ENCODE results near the gene ITGA3.
A peak's percentile ranks its signal among the peaks of the same experiment; 100 is the strongest.

ITGA3 gene

DNA sequence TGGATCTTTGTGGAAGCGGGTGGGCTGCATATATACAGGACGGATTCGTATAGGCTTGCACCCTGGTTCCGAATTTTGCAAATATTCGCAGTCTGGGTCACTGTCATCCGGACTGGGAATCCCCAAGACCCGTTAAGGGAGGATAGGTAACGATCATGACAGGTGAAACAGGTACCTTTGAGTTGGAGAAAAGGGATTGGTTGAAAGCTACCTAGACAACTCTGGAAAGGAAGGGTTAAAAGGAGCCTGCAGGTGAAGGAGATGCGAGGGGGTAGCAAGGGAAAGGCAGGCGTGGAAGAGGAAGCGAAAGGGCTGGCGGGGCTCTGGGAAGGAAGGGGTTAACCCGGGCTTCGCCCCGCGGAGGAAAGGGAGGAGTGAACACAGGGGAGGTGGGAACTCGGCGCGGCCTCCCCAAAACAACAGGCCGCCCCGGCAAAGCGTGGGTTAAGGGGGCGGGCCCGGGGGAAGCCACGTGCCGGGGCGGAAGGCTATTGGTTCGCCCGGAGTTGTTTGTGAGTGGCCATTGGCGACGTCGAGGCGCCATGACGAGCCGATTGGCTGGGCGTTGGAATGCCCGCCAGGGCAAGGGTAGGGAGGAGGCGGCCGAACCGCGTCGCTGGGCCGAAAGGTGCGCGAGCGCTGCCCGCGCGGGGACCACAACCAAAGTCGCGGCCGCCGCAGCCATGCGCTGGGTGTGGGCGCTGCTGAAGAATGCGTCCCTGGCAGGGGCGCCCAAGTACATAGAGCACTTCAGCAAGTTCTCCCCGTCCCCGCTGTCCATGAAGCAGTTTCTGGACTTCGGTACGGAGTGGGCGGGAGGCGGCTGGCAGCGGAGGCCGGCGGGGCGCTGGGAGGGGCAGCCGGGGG, 39.1 kb downstream of the ITGA3 start, which contains the start of gene PDK2:
Gene PDK2, plus strand, starts transcription at position 599 of the 867 bp plus-strand sequence. Its CDS starts 85 bp downstream, at position 684.
- DNase-seq (ENCODE audit: low spot score) = peak; percentile 86

DNA sequence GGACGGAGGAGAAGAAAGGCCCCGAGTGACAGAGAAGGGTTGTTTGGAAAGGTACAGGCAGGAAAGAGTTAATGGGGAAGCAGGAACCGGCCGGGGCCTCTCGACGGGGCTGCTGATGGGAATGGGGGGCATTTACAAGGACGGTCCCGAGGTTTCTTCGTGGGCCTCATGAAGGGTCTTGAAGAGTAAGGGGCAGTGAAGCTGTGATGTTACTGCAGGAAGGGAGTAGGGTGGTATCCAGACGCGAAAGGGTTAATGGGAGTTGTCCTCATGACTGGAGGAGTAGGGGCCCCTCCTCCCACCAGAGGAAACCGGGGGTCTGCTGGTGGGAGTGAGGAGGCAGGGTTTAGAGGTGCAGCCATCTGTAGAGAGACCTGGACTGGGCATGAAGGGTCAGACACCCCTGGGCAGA, 39.7 kb downstream of the ITGA3 start:
- no peak for DNase-seq (ENCODE audit: low spot score)

DNA sequence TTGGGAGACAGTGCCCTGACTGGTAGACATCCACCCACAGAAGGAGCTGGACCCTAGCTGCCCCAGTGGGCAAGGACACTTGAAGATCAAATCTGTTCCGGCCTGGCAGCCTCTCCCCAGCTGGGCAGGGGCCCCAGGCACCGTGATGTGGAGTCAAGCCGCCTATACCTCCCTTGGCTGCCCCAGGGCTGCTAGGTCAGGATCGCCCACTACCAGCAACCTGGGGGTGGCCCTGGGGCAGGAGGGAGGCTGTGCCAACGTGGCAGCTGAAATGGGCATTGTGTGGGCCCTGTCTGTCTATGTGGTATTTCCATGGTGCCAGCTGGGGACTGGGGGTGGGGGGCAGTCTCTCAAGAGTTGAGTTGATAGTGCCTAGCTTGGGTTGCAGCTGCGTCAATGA, 40.2 kb downstream of the ITGA3 start:
- no peak for DNase-seq (ENCODE audit: low spot score)

DNA sequence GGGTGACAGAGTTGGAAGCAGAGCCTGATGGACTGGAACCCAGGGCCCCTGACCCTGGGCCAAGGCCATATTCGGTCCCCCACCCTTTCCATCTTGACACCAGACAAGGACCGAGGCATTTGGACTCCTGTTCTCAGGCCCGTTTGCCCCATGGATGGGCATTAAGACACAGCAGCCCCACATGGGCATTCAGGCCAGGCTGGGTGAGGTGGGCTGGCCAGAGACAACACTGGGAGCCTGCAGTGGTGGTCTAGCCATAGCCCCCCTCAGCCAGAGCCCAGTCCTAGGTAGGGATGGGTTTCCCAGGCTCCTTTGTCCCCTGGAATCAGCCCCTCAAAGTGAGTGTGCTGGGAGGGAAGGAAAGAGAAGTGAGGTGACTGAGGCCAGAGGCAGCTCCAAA, 40.8 kb downstream of the ITGA3 start:
- DNase-seq (ENCODE audit: low spot score) = no peak

DNA sequence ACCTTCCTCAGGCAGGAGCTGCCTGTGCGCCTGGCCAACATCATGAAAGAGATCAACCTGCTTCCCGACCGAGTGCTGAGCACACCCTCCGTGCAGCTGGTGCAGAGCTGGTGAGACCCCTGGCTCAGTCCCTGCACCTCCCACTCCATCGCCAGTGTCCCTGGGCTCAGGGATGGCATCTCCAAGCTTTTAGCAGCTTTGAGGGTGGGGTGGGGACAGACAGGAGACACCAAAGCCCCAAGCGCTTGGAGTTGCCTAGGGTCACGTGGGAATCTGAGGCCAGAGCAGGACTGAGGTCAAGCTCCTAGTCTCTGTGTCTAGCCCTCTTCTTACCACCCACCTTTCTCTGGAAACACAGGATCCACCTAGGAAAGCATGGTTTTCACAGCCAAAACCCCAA, 41.5 kb downstream of the ITGA3 start:
- no peak for DNase-seq (ENCODE audit: low spot score)

DNA sequence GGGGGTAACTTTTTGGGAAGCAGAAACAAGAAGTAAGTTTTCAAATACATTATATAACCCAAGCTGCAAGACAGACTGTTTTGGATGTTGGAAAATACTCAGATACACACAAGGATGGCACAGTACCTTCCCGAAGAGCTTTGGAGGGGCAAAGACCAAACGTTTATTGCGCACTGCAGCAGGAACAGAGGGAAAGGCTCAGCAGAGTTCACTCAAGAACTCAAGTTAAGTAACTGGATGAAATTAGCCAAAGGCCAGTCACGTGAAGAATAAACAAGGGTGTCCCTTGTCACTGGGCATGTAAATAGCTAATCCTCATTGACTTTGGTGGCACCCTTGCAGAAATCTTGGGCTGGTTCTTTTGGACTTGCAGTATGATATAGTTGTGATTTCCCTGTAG, 42.0 kb downstream of the ITGA3 start:
- no peak for DNase-seq (ENCODE audit: low spot score)

DNA sequence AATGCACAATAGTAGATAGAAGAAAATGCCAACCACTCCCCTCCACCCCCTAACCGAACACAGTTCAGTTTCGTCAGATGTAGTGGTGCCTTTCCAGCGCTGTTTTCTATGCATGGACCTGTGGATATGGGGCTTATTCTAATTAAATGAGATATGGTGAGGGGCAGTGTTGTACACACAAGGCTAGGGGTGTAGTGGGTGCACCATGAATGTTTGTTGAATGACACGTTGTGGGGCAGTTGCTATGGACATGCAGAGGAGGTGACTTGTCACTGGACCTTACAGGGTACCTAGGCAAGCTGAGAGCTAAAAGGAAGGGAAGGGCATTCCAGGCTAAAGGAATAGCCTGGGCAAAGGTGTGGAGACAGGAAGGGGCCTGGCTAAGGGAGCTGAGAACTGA, 42.7 kb downstream of the ITGA3 start:
- DNase-seq (ENCODE audit: low spot score) = no peak

DNA sequence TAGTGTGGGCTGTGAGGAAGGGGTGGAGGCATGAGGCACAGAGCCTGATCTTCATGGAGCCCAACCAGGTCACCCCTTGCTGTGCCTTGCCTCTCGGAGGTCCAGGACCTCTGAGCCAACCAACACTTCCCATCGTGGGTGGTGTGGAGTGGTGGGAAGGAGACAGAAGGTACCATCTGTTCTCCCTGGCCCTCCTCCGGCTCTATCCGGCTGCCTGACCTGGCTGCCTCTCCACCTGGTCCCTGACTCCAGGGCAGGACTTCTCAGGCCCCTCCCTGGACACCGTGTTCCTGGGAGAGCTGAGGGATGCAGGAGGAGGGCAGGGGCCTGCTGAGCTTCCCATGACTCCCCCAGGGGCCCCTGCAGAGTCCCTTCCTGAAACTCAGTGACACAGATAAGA, 43.1 kb downstream of the ITGA3 start:
- no peak for DNase-seq (ENCODE audit: low spot score)

DNA sequence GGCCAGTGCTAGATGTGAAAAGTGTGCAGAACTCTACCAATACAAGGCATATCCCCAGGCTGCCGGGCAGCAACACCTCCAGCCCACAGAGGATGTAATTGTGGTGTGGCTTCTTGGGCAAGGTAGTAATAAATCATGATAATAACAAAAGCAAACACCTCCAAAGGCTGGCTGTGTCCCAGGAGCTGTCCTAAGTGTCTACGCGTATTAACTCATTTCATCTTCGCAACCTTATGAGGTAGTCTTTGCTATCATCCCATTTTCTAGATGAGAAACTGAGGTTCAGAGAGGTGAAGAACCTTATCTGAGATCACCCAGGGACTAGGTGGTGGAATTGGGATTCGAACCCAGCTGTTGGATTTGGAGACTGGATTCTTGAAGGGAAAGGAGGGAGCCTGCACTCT, 44.6 kb downstream of the ITGA3 start:
- DNase-seq (ENCODE audit: low spot score) = no peak

DNA sequence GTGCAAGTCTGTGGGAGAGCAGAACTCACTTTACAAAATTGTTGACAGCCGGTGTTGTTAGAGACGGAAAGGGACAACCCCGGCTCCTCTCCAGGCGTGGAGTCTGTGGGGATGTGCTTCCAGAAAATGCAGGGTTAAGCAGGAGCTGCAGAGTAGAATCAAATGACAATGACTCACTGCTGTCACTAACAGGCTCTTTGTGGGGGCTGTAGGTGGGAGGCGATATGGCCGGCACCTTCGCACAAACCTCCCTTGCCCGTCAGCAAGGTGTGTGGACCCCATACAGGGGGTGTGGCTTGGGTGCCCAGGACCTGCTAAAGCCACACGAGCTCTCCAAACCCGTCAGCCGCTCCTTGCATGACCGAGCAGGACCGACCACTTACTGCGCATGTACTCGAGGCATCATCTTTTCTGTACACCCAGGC, 45.0 kb downstream of the ITGA3 start:
- DNase-seq (ENCODE audit: low spot score) = no peak

DNA sequence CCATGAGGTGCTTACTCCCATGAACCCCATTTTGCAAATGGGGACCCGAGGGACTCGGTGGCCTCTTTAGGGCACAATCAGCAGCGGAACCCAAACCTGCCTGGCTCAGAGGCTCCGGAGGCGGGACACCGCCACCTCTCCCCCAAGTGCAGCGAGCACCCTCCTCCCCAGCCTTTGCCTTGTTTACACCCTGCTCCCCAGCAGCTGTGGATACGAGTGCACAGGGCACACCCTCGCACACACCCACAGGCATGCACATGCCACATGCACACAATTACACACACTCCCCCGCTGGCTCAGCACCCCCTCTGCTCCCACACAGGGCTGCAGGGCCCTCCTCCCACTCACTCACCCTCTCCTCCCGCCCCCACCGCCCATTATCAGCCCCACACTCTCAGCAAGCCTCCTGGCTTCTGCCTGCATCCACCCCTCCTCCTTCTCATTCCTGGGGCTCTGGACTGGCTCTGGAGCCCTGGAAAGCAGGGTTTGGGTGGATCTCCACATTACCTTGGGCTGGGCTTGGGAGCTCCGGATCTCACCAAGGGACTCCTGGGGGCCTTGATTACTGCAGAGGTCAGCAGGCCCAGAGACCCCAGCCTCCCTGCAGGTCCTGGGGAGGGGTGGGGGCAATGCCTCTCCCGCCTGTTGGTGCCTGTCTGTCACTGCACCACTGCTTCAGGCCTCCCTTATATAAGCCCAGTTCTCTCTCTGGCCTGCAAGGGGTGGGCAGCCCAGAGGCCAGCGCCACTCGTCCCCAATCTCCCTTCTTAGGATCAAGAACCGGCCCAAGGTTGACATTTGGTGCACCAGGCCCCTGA, 45.6 kb downstream of the ITGA3 start:
- DNase-seq (ENCODE audit: low spot score) = no peak

DNA sequence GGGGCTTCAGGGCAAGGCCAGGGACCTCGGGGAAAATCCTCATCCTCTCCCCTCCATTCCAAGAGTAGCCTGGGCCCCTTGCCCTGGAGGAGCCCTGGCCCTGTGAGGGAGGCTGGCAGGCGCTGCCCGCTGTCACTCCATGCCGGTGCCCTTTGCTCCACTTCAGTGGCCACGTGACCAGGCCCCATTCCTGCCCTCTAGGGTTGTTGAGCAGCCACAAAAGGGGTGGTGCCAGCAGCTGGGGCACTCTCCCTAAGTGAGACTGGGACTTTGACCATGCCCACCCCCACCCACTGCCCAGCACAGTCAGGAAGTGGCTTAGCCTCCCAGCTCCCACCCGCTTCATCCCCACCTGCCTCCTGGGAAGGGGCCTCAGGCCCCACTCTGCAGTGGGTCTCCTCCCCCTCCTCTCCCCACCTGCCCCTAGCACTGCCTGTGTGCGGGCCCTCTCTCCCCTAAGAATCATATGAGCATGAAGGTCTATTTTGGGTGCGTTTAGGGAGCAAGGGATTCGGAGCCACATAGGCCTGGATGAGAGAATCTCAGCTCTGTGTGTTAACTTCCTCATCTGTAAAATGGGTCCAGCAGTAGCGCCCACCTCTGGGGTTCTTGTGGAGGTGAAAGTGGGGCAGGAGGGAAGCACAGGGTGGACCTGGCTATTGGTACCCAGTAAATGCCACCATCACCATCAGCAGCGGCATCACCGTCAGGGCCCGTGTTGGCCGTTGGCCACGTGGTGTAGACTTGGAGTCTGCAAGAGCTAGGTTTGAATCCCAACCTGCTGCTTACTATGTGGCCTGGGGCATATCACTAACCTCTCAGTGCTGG, 46.5 kb downstream of the ITGA3 start:
- no peak for DNase-seq (ENCODE audit: low spot score)

DNA sequence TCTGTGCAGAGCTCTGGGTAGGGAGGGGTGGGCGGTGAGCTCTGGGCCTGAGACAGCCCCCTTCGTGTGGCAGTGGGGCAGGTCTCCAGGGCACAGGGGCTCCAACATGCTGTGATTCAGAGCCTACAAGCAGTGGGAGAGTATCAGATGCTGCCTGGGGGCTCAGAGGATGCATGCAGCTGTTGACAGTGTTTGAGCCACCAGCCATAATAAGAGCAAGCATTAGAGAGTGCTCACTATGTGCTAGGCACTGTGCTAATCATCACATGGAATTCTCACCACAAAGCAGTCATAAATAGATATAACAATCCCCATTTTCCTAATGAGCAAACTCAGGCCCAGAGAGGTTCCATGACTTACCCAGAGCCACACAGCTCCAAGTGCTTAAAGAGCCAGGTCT, 47.3 kb downstream of the ITGA3 start:
- no peak for DNase-seq (ENCODE audit: low spot score)

DNA sequence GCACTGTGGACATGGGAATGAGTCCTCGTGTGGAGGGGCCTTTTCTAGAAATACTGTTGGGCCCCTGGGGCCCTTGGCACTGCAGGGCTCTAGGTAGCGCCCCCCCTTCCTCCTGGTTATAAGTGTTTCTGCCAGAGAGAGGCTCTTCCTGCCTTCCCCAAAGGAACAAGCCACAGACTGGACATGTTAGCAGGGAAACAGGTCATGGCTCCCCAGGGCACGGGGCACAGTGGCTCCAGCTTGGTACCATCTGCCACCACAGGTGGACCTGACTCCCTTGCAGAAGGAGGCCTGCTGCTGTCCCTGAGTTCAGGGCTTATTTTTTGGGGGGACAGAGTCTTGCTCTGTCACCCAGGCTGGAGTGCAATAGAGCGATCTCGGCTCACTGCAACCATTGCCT, 48.0 kb downstream of the ITGA3 start:
- no peak for DNase-seq (ENCODE audit: low spot score)

DNA sequence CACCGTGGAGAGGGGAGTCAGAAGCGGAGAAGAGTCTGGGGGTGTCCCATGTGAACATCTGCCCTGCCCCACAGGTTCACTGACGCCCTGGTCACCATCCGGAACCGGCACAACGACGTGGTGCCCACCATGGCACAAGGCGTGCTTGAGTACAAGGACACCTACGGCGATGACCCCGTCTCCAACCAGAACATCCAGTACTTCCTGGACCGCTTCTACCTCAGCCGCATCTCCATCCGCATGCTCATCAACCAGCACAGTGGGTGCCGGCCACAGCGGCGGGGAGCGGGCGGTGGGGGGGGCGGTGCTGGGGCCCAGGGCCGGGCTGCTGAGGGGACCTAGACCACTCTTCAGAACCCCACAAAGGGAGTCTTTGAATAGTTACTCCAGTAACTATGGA, 49.9 kb downstream of the ITGA3 start:
- DNase-seq (ENCODE audit: low spot score) = no peak

DNA sequence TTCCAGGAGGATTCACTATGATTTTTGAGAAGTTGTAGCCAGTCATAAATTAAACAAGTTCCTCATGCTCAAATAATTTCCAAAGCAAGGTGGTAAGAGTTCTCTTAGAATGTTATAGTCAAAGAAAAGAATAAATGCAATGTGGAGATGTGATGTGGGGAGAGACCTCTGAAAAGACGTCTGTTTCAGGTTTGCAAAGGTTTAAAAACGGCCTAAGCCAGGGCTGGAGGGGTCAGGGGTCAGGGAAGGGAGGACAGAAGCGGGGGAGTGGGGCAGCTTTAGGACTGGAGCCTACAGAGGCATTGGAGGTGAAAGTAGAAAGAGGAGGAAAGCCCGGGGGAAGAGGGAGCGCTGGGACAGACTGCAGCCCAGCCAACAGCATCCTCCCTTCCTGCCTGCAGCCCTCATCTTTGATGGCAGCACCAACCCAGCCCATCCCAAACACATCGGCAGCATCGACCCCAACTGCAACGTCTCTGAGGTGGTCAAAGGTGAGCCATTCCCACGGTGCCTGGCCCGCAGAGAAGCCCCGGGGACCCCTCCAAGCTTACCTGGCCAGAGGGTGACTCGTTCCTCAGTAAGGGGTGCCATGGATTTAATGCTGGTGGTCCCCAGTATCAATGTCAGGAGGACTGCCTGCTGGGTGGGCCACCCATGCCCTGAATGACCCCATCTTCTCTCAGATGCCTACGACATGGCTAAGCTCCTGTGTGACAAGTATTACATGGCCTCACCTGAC, 50.7 kb downstream of the ITGA3 start:
- no peak for DNase-seq (ENCODE audit: low spot score)

DNA sequence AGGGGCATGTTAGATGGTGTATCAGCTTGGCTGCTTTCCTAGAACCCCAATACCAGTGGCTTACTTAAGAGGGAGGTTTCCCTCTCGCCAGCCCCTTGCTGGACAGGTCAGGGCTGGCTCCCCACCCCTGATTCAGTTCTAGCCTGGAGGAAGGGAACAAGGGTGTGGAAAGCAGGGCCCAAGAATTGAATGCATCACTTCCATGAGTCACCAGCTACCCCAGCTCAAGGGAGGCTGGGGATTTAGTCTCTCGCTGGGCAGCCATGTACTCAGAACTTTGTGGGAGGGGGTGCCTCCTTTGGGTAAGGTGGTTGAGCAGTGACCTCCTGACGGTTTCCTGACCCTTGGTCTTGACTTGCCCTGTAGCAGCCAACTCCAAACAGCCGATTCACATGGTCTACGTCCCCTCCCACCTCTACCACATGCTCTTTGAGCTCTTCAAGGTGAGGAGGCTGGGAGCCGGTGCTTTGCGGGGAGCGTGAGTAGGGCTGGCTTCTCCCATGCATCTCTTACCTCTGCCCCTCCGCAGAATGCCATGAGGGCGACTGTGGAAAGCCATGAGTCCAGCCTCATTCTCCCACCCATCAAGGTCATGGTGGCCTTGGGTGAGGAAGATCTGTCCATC, 52.0 kb downstream of the ITGA3 start:
- DNase-seq (ENCODE audit: low spot score) = no peak

DNA sequence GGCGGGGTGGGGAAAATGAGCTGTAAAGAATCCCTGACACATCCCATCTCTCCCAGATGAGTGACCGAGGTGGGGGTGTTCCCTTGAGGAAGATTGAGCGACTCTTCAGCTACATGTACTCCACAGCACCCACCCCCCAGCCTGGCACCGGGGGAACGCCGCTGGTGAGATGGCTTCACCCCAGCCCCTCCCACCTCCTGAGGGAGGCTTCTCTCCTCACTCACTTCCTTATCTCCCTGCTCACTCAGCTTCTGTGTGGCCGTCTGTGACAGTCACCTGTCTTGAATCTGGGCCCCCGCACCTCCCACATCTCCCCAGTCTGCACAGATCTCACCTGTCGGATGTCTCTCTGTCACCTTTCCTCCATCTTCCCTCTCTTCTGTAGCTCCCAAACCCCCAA, 52.6 kb downstream of the ITGA3 start:
- DNase-seq (ENCODE audit: low spot score) = no peak

DNA sequence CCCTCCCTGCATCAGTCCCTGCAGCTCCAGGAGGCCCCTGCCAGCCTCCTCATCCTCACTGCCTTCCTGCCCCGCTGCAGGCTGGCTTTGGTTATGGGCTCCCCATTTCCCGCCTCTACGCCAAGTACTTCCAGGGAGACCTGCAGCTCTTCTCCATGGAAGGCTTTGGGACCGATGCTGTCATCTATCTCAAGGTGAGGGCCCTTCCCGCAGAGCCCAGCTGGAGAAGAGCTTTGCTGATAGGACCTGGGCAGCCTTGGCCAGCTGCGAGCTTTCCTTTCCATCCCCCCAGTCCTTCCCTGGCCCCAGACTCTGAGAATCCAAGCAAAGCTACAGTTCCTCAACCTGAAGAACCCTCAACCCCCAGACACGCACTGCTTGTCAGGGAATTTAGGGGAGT, 53.3 kb downstream of the ITGA3 start:
- DNase-seq (ENCODE audit: low spot score) = no peak

DNA sequence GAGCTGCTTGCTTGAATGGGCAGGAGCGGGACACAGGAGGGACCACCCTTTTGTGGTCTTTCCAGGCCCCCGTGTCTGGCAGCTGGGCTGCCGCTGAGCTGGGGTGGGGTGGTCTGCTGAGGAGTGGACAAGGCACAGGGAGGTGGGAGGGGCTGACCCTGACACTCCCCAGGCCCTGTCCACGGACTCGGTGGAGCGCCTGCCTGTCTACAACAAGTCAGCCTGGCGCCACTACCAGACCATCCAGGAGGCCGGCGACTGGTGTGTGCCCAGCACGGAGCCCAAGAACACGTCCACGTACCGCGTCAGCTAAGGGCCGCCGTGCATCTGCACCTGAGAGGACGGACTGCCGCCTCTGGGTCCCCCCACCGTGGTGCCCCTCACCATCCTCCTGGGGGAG, 53.9 kb downstream of the ITGA3 start:
- DNase-seq (ENCODE audit: low spot score) = no peak

Data from hematopoietic multipotent progenitor cell treated with erythropoietin and hydrocortisone succinate and interleukin-3 and kit ligand, for 17 days (in vitro differentiated cells).